ENCODE results near the gene FASN.
A peak's percentile ranks its signal among the peaks of the same experiment; 100 is the strongest.

FASN gene

DNA sequence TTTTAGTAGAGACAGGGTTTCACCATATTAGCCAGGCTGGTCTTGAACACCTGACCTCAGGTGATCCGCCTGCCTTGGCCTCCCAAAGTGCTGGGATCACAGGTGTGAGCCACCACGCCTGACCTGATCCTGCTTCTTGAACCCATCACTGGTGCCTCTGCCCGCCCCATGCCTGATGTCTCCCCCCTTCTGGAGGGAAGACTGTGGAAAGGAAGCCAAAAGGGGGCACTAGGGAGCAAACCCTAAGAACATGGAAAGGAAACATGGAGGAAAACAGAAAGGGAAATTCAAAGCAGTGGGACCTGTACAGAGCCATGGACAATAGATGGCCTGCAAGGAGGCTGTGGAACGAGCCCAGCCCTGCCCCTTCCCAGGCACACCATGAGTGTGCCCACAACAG is 31.1 kb upstream of the FASN start:
- Histone ChIP-seq H3K4me1 (ENCODE audit: low read length) (peaks cover 7% of the 10 kb centered on the region; the same call in 1 of the 2 replicates), H3K9me3 (ENCODE audit: insufficient read depth, low read length) (no peaks in the 10 kb centered on the region), H3K4me2 (ENCODE audit: low read length) (no peak overlapping the region), H3K36me3 (replicated peaks; ENCODE audit: low read depth, low read length) (no peaks in the 10 kb centered on the region), H3K27me3 (ENCODE audit: low read depth, low read length) (no peaks in the 10 kb centered on the region), H3K27ac (ENCODE audit: low read length) (no peak overlapping the region), H3K4me3 (ENCODE audit: low read length) (no peak overlapping the region), H2AFZ (ENCODE audit: low read depth, low read length) (no peak overlapping the region), H3K9ac (ENCODE audit: low read length) (no peak overlapping the region), H3K79me2 (ENCODE audit: low read length) (no peaks in the 10 kb centered on the region), H4K20me1 (ENCODE audit: insufficient read depth, low read length) (no peaks in the 10 kb centered on the region)
- TF ChIP-seq EZH2phosphoT487 (IDR thresholded peaks at IDR 0.05; ENCODE audit: low read depth) = no peak
- TF ChIP-seq, protein P1, sequence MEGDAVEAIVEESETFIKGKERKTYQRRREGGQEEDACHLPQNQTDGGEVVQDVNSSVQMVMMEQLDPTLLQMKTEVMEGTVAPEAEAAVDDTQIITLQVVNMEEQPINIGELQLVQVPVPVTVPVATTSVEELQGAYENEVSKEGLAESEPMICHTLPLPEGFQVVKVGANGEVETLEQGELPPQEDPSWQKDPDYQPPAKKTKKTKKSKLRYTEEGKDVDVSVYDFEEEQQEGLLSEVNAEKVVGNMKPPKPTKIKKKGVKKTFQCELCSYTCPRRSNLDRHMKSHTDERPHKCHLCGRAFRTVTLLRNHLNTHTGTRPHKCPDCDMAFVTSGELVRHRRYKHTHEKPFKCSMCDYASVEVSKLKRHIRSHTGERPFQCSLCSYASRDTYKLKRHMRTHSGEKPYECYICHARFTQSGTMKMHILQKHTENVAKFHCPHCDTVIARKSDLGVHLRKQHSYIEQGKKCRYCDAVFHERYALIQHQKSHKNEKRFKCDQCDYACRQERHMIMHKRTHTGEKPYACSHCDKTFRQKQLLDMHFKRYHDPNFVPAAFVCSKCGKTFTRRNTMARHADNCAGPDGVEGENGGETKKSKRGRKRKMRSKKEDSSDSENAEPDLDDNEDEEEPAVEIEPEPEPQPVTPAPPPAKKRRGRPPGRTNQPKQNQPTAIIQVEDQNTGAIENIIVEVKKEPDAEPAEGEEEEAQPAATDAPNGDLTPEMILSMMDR (IDR thresholded peaks at IDR 0.05; ENCODE audit: low read depth, low read length) = peak; percentile 12; the same call in 1 of the 2 replicates

DNA sequence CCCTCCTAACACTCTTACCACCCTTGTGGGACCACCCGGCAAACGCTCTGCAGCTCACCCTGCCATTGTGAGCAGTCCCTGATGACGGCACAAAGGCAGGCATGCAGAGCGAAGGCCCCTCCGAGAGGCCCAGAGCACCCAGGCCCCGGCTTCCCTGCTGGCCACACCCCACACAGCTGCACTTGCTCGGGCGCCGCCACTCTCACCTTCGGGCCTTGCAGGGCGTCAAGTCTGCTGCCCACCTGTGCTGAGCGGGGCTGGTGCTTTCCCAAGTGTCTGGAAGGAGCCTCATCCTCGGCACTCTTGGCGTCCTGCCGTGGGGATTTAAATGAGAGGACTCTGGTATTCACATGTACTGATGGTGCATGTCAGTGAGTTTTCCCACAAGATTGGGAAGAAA is 30.3 kb upstream of the FASN start:
- Histone ChIP-seq H2AFZ (ENCODE audit: low read depth, low read length) (no peak overlapping the region), H3K9me3 (ENCODE audit: insufficient read depth, low read length) (no peaks in the 10 kb centered on the region), H3K27me3 (ENCODE audit: low read depth, low read length) (no peaks in the 10 kb centered on the region), H3K4me1 (ENCODE audit: low read length) (peaks cover 3% of the 10 kb centered on the region; the same call in 1 of the 2 replicates), H3K4me2 (ENCODE audit: low read length) (no peak overlapping the region), H3K9ac (ENCODE audit: low read length) (no peak overlapping the region), H3K79me2 (ENCODE audit: low read length) (no peaks in the 10 kb centered on the region), H4K20me1 (ENCODE audit: insufficient read depth, low read length) (no peaks in the 10 kb centered on the region), H3K4me3 (ENCODE audit: low read length) (no peak overlapping the region), H3K27ac (ENCODE audit: low read length) (no peak overlapping the region), H3K36me3 (replicated peaks; ENCODE audit: low read depth, low read length) (no peaks in the 10 kb centered on the region)
- TF ChIP-seq, protein P1 (IDR thresholded peaks at IDR 0.05; ENCODE audit: low read depth, low read length) = no peak
- TF ChIP-seq EZH2phosphoT487 (IDR thresholded peaks at IDR 0.05; ENCODE audit: low read depth) = no peak

DNA sequence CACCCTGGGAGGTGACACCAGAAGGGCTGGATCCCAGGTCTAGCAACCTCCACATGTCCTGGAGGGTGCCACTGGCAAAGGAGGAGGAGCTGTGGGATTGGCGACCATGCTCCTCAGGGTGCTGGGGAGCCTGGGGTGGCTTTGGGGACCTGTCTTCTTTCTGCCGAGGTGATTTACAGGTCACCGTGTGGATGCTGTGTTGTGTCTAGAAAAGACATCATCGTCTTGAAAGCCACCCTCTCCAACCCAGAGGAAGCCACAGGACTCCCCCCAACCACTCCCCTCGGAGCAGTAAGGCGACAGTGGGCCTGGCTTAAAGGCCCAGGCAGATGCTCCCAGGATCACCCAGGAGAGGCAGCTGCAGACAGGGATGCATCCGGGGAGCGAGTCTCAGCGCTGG is 29.7 kb upstream of the FASN start:
- Histone ChIP-seq H3K36me3 (replicated peaks; ENCODE audit: low read depth, low read length) (no peaks in the 10 kb centered on the region), H3K9ac (ENCODE audit: low read length) (no peak overlapping the region), H3K27ac (ENCODE audit: low read length) (no peak overlapping the region), H3K4me2 (ENCODE audit: low read length) (no peak overlapping the region), H3K9me3 (ENCODE audit: insufficient read depth, low read length) (no peaks in the 10 kb centered on the region), H2AFZ (ENCODE audit: low read depth, low read length) (no peak overlapping the region), H4K20me1 (ENCODE audit: insufficient read depth, low read length) (no peaks in the 10 kb centered on the region), H3K4me3 (ENCODE audit: low read length) (no peak overlapping the region), H3K4me1 (ENCODE audit: low read length) (no peaks in the 10 kb centered on the region), H3K79me2 (ENCODE audit: low read length) (no peaks in the 10 kb centered on the region), H3K27me3 (ENCODE audit: low read depth, low read length) (no peaks in the 10 kb centered on the region)
- no peak for TF ChIP-seq EZH2phosphoT487 (IDR thresholded peaks at IDR 0.05; ENCODE audit: low read depth)
- TF ChIP-seq, protein P1 (IDR thresholded peaks at IDR 0.05; ENCODE audit: low read depth, low read length) = no peak

DNA sequence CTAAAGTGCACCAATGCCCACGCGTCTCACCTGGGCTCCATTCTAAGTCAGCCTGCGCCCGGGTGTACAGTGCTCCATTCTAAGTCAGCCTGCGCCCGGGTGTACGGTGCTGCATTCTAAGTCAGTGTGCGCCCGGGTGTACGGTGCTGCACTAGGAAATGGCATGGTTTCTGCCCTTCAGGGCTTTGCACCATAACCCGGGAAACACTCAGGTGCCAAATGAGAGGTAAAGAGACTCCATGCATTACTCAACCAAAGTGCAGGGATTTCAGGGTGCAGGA is 29.2 kb upstream of the FASN start:
- Histone ChIP-seq H3K27me3 (ENCODE audit: low read depth, low read length) (no peaks in the 10 kb centered on the region), H4K20me1 (ENCODE audit: insufficient read depth, low read length) (no peaks in the 10 kb centered on the region), H3K4me2 (ENCODE audit: low read length) (no peak overlapping the region), H3K79me2 (ENCODE audit: low read length) (no peaks in the 10 kb centered on the region), H2AFZ (ENCODE audit: low read depth, low read length) (no peak overlapping the region), H3K36me3 (replicated peaks; ENCODE audit: low read depth, low read length) (no peaks in the 10 kb centered on the region), H3K27ac (ENCODE audit: low read length) (no peak overlapping the region), H3K4me1 (ENCODE audit: low read length) (no peaks in the 10 kb centered on the region), H3K9ac (ENCODE audit: low read length) (no peak overlapping the region), H3K4me3 (ENCODE audit: low read length) (no peak overlapping the region), H3K9me3 (ENCODE audit: insufficient read depth, low read length) (no peaks in the 10 kb centered on the region)
- TF ChIP-seq, protein P1 (IDR thresholded peaks at IDR 0.05; ENCODE audit: low read depth, low read length) = no peak
- TF ChIP-seq EZH2phosphoT487 (IDR thresholded peaks at IDR 0.05; ENCODE audit: low read depth) = no peak
